CD4-positive, alpha-beta T cell treated with Interferon alpha-2 for 1 hour (primary cell): ENCODE measurements around the gene LPGAT1.
A peak's percentile ranks its signal among the peaks of the same experiment; 100 is the strongest.

Experiments used
- DNase-seq, 2 donors: peaks; one replicate each; pipeline ENCODE4 v3.0.0-alpha.2; 2020 to 2022

LPGAT1 gene

GRCh38 chr1:211753649-211754251 is 76.8 kb downstream of the LPGAT1 start:
- DNase-seq, result no peak

GRCh38 chr1:211752951-211753486 is 77.5 kb downstream of the LPGAT1 start:
- DNase-seq, result no peak

- DNase-seq, result no peak
These were observed 78.2 kb downstream of the LPGAT1 start for GRCh38 chr1:211752317-211752716.

GRCh38 chr1:211751438-211751837 is 79.1 kb downstream of the LPGAT1 start:
- DNase-seq, result no peak

DNA sequence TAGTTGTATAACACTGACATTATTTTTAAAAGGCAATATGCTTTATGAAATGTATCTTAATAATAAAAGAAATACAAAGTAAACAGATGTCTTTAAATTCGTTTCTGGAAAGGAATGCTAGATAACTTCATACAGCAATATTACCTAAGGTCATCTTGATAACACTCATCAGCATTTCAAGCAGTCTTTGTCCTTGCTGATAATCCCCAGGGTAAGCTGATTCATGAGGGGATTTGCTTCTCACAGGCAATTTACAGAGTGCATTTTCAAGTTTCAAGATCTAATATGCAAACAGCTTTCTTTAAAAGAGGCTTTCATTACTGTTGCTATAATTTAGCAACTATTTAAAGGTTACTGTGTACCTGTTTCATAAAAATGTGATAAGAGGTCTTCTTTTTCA is 80.0 kb downstream of the LPGAT1 start:
- DNase-seq, result no peak

- no peak for DNase-seq
These were observed 81.3 kb downstream of the LPGAT1 start for GRCh38 chr1:211749251-211749650.

DNA sequence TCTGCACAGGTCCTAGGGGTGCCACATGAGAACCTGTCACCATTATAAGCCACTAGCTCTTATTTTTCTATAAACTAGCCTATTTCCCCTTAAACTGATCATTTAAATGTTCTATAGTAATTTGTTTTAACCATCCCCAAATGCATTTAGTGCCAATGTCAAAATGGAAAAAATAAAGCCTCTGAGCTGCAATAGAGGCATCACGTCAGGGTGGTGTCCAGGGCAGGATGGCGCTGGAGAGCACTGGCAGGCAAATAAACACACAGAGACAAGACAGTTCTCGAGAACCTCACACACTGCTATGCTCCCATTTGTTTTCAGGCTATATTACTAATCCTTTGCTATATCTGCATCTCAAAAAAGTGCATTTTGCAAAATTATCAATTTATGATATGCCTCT is 81.8 kb downstream of the LPGAT1 start:
- no peak for DNase-seq

GRCh38 chr1:211742889-211743529 is 87.6 kb downstream of the LPGAT1 start:
- DNase-seq, result no peak

- DNase-seq, result no peak
These were observed 88.3 kb downstream of the LPGAT1 start for GRCh38 chr1:211742272-211742671.

DNA sequence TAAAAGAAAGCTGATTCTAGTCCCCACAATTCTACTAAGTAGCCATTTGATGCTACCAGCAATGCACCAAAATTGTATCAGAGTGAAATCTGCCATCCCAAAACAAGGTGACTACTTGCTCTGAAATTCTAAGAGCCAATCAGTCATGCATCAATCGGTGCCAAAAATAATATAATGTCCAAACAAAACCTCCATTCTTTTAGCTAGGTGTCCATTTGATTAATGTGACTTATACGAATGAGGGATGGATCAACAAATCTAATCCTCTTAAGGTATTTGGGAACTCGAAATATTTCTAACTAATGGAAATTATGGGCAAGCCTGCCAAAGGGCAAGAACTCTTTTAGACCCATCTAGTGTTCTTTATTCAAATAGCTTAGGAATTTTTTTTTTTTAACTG is 88.8 kb downstream of the LPGAT1 start:
- DNase-seq, result no peak

- DNase-seq, result no peak
These were observed 89.4 kb downstream of the LPGAT1 start for GRCh38 chr1:211741116-211741515.

- DNase-seq, result peak in 1 of 2 donors; percentile 27
These were observed 90.7 kb downstream of the LPGAT1 start for GRCh38 chr1:211739671-211740411.

DNA sequence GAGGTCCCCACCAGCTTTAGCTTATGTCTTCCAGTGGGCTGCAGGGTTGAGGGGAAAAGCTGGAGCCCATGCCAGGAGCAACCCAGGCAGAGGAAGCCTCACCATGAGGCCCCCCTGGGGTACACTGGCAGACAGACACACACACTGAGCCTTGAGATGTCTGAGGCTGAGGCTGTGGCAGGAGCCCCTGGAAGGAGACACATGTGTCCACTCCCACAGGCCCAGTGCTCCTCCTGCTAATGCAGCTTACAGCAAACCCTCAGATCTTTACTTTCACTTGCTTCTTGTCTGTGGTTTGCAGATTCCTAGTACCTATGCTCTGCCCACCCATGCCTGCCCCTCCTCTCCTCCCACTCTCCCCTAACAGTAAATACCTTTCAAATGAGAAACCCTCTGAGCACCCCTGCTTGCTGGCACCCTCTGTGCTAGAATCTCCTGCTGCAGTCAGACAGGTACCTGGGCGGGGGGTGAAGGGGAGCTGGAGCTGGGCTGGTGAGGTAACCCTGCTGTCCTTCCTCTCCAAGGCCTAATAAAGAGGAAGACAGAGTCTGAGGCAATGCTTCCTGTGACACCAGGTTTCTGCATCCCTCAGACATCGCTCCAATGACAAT is 91.8 kb downstream of the LPGAT1 start:
- DNase-seq, result peak; percentile 3 to 43

DNA sequence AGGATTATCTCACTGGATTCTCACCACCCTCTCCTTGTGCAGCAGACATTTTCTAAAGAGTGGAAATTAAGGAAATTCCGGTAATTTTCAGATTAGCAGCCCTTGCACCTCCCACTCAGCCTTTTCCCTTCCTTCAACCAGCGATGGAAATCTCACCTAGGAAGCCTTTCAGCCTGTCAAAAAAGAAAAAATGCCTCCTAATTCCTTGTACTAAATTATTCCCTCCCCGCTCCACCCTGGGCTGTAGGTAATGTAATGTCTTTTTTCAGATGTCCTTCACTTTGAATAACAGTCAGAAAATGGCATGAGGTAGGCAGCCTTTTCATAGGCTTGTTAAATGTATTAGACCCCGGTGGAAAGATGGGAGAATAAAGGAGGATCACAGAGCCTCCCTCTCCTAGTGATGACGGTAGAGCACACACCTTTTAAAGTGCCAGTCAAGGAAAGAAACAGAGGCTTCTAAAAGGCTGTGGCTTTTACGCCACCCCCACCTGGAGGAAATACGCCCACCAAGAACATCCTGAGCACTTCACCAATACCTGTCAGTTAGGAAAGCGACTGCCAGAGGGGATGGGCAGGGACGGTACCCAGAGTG is 92.4 kb downstream of the LPGAT1 start:
- DNase-seq, result peak in 1 of 2 donors; percentile 4

DNA sequence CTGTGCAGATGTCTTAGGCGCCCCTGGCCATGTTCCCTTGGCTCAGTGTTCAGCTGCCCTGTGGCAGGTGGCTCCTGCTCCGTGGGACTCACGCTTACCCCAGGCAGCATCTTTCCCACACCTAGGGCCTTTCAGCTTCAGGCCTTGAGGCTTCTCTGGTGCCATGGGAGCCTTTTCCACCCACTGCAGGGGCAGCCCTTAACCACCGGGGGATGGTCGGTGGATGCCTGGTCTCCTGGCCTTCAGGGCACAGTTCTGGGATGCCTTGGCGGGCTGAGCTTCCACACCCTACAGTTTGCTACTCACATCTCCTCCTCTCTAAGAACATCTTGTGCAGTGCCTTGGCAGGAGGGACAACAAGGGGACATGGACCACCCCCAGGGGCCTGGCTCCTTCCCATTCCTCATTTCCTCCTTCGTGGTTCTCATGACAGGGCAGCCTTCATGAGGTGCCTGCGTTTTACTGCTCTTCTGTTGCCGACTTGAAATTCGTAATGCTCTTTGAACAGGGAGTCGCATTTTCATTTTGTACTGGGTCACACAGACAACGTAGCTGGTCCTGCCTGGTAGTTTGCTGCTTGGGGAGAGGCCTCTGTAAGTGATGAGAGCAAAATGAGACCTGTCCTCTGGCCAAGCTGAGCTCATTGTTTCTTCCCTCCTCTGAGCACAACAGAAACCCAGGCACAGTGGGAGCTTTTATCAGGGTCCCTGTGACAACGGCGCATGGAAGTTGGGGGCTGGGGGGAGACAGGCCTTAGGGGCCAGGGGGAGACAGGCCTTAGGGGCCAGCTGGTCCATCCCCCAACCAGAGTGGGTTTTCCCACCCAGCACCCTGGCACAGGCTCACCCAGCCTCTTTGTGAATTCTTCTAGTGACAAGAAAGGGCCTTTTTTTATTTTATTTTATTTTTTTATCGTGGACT is 93.2 kb downstream of the LPGAT1 start:
- no peak for DNase-seq

- DNase-seq, result no peak
These were observed 94.1 kb downstream of the LPGAT1 start for GRCh38 chr1:211736351-211736915.

DNA sequence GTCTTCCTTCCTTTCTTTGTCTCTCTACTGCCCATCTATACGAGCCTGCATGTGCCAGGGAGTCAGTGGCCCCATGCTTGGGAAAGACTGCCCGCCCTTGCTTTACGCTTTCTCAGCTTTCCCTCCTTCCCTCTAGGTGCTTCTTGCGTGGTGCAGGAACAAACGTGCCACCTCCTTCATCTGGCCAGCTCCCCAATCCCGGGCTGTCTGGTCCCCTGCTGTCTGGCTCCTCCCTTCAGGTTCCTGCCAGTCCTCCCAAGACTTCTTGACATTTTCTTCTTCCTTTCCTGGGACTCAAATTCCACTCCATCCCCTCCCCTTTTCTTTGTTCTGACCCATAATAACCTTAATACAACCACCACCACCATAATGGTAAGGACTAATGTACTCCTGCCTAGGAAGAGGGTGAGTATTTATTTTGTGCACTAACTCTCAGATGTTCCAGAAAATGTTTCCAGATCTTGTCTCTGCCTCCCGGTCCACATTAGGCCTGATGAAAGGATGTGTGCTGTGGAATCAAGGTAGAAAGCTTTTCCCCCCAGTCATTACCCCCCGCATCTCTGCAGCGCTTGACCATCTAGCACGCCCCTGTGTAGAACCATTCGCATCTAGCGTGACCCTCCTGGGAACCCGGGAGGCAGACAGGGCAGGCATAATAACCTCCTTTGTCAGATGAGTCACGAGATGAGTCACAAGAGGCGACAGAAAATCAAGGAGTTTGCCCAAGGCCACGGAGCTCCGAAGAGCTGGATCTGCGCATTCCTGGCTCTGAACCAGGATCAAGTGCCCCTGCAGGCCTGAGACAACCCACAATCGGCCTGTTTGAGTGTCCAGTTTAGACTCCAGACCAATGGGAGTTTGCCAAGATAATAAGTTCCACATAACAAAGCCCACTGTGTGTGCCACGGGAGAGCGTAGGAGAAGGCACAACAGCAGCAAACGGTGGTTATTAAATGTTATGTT is 95.1 kb downstream of the LPGAT1 start:
- DNase-seq, result no peak

DNA sequence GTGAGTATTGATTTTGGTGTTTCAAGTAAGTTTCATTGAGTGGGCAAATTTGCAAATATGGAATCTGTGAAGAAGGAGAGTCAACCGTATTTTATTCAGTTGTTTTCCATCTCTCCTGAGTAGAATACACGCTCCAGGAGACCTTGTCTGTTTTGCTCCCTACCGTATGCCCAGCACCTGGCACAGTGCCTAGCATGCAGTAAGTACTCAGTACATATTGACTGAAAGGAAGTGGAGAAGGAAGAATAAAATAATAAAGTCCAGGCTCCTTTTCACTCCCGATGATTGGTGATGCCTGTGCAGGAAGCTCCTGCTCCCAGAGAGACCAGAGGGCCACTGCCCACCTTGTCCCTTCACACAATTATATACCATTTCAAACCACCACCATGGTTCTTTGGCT is 95.8 kb downstream of the LPGAT1 start:
- no peak for DNase-seq

GRCh38 chr1:211734359-211734758 is 96.2 kb downstream of the LPGAT1 start:
- DNase-seq, result no peak

DNA sequence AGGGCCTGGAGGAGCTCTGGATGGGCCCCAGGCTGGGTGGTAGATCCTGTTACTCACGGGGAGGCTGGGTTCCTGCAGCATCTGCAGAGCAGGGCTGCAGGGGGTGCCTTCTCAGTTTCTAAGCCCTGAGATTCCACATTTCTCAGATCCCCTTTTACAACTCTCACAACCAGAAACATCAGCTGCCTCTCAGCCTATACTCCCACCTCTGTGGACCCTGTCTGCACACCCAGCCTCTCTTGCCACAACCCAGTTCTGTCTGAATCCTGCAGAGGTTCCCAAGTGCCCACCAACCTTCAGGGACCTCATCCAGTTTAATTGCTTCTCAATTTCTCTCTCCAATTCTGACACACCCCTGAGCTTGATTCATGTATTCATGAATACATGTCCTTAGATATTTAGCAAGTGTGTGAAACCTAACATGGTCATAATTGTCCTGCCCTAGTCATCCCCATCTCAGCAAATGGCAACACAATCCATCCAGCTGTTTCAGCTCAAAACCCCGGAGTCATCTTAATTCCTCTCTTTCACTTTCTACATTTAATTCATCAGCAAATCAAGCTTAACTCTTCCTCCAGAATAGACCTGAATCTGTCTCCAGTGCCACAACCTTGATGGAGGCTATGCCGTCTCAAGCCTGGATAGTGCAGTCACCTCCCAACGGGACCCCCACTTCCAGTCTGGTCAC is 98.1 kb downstream of the LPGAT1 start:
- no peak for DNase-seq
